GM23338 (cell line): ENCODE results near the gene AKIRIN2.

Experiments
- CREB1 ChIP-seq: fragments of 250-450 bp; sonication (Bioruptor Pico); IDR thresholded peaks from 2 replicates; pipeline ENCODE4 v1.5.0; 2020; ENCODE audit warnings: low read depth, mild to moderate bottlenecking, moderate library complexity
- EZH2 ChIP-seq: fragments of 200-600 bp; sonication (generic); IDR thresholded peaks from one replicate; pipeline ENCODE4 v1.8.0; 2017; ENCODE audit warnings: antibody characterized with exemption, mild to moderate bottlenecking, low read depth; ENCODE audit not compliant: unreplicated experiment
- EZH2phosphoT487 ChIP-seq: fragments of 200-600 bp; sonication (generic); IDR thresholded peaks from one replicate; pipeline ENCODE4 v1.8.1; 2018; ENCODE audit warnings: antibody characterized with exemption; ENCODE audit not compliant: unreplicated experiment
- JUNB ChIP-seq: IDR thresholded peaks from one replicate; pipeline ENCODE4 v1.6.1; 2016; ENCODE audit warnings: antibody characterized with exemption; ENCODE audit not compliant: unreplicated experiment
- NANOG ChIP-seq: IDR thresholded peaks from 2 replicates; pipeline ENCODE4 v1.6.1; 2016; ENCODE audit warnings: antibody characterized with exemption, borderline replicate concordance
- POLR2AphosphoS5 ChIP-seq: IDR thresholded peaks from 2 replicates; pipeline ENCODE4 v1.6.1; 2016; ENCODE audit warnings: antibody characterized with exemption, low read depth
- STAT1 ChIP-seq: IDR thresholded peaks from one replicate; pipeline ENCODE4 v1.6.1; 2016; ENCODE audit warnings: antibody characterized with exemption; ENCODE audit not compliant: unreplicated experiment
- ZNF114 ChIP-seq: fragments of 250-450 bp; sonication (Bioruptor Pico); IDR thresholded peaks from 2 replicates; pipeline ENCODE4 v1.5.0; 2020; ENCODE audit warnings: mild to moderate bottlenecking, moderate library complexity
- TF ChIP-seq, protein P1 (sequence below), 2 experiments: fragments of 200-600 bp in 1 of 2; sonication (generic) in 1 of 2; conservative IDR thresholded peaks; 2 replicates each; pipeline versions ENCODE4 v1.5.1 to v1.6.1; 2016 to 2017; ENCODE audit warnings: antibody characterized with exemption in 2 of 2, low read depth in 2 of 2, mild to moderate bottlenecking in 2 of 2, moderate library complexity in 1 of 2
- TF ChIP-seq, protein P2 (sequence below): IDR thresholded peaks from one replicate; pipeline ENCODE4 v1.6.1; 2018; ENCODE audit warnings: antibody characterized with exemption; ENCODE audit not compliant: unreplicated experiment
- TF ChIP-seq, protein P3 (sequence below): IDR thresholded peaks from 2 replicates; pipeline ENCODE4 v1.6.1; 2016; ENCODE audit warnings: antibody characterized with exemption
- TF ChIP-seq, protein P4 (sequence below): fragments of 250-450 bp; sonication (Bioruptor Pico); IDR thresholded peaks from 2 replicates; pipeline ENCODE4 v1.5.0; 2020; ENCODE audit warnings: mild to moderate bottlenecking, moderate library complexity

DNA sequence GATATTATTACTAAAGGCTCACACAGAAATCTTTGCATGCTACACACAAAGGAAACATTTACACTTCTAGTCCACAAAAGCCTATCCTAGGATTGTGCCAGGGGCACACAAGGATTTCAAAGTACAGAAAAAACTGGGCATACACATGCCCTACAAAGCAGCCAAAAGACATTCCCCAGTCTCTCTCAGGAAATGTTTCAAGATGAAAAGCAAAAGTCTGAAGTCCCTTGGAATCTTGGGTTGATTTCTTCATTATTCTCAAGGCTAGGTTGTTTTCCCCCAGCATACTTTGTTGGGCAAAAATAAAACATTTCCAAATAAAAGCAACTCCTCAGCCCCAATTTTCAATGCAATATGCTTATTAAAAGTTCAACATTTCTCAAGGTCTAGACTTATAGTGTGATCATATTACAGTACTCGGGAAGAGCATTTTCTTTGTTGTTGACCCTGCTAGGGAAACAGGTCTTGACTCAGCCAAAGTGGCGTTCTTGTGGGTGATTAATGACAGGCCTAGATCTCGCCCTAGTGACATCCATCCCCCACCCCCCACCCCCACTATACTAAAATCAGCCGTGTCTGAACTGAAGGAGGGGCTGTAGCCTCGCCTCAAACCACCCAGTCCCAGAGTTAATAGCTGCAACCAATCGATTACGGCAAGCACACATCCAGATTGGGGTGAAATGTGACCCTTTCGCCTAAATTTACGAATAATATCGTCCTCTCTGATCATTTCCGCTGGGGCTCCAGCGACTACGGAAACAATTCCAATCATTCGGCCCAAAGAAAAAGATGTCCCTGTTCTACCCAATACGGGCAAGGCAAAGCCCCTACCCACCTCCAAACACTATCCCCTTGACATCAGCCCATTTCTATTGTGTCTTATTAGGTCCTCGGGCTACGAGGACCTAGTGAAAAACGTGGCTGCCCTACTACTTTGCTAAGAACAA is 1.4 kb downstream of the AKIRIN2 start:
- TF ChIP-seq NANOG (no peak), POLR2AphosphoS5 (no peak), EZH2 (no peak), EZH2phosphoT487 (no peak), STAT1 (no peak), CREB1 (CRISPR knock-in tag) (no peak), ZNF114 (no peak), JUNB (no peak)
- TF ChIP-seq, protein P1, sequence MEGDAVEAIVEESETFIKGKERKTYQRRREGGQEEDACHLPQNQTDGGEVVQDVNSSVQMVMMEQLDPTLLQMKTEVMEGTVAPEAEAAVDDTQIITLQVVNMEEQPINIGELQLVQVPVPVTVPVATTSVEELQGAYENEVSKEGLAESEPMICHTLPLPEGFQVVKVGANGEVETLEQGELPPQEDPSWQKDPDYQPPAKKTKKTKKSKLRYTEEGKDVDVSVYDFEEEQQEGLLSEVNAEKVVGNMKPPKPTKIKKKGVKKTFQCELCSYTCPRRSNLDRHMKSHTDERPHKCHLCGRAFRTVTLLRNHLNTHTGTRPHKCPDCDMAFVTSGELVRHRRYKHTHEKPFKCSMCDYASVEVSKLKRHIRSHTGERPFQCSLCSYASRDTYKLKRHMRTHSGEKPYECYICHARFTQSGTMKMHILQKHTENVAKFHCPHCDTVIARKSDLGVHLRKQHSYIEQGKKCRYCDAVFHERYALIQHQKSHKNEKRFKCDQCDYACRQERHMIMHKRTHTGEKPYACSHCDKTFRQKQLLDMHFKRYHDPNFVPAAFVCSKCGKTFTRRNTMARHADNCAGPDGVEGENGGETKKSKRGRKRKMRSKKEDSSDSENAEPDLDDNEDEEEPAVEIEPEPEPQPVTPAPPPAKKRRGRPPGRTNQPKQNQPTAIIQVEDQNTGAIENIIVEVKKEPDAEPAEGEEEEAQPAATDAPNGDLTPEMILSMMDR (conservative IDR thresholded peaks at IDR 0.05; ENCODE audit: low read depth in 2 of 2): no peak
- TF ChIP-seq, protein P2, sequence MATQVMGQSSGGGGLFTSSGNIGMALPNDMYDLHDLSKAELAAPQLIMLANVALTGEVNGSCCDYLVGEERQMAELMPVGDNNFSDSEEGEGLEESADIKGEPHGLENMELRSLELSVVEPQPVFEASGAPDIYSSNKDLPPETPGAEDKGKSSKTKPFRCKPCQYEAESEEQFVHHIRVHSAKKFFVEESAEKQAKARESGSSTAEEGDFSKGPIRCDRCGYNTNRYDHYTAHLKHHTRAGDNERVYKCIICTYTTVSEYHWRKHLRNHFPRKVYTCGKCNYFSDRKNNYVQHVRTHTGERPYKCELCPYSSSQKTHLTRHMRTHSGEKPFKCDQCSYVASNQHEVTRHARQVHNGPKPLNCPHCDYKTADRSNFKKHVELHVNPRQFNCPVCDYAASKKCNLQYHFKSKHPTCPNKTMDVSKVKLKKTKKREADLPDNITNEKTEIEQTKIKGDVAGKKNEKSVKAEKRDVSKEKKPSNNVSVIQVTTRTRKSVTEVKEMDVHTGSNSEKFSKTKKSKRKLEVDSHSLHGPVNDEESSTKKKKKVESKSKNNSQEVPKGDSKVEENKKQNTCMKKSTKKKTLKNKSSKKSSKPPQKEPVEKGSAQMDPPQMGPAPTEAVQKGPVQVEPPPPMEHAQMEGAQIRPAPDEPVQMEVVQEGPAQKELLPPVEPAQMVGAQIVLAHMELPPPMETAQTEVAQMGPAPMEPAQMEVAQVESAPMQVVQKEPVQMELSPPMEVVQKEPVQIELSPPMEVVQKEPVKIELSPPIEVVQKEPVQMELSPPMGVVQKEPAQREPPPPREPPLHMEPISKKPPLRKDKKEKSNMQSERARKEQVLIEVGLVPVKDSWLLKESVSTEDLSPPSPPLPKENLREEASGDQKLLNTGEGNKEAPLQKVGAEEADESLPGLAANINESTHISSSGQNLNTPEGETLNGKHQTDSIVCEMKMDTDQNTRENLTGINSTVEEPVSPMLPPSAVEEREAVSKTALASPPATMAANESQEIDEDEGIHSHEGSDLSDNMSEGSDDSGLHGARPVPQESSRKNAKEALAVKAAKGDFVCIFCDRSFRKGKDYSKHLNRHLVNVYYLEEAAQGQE: no peak
- TF ChIP-seq, protein P3, sequence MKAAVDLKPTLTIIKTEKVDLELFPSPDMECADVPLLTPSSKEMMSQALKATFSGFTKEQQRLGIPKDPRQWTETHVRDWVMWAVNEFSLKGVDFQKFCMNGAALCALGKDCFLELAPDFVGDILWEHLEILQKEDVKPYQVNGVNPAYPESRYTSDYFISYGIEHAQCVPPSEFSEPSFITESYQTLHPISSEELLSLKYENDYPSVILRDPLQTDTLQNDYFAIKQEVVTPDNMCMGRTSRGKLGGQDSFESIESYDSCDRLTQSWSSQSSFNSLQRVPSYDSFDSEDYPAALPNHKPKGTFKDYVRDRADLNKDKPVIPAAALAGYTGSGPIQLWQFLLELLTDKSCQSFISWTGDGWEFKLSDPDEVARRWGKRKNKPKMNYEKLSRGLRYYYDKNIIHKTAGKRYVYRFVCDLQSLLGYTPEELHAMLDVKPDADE: no peak
- TF ChIP-seq, protein P4, sequence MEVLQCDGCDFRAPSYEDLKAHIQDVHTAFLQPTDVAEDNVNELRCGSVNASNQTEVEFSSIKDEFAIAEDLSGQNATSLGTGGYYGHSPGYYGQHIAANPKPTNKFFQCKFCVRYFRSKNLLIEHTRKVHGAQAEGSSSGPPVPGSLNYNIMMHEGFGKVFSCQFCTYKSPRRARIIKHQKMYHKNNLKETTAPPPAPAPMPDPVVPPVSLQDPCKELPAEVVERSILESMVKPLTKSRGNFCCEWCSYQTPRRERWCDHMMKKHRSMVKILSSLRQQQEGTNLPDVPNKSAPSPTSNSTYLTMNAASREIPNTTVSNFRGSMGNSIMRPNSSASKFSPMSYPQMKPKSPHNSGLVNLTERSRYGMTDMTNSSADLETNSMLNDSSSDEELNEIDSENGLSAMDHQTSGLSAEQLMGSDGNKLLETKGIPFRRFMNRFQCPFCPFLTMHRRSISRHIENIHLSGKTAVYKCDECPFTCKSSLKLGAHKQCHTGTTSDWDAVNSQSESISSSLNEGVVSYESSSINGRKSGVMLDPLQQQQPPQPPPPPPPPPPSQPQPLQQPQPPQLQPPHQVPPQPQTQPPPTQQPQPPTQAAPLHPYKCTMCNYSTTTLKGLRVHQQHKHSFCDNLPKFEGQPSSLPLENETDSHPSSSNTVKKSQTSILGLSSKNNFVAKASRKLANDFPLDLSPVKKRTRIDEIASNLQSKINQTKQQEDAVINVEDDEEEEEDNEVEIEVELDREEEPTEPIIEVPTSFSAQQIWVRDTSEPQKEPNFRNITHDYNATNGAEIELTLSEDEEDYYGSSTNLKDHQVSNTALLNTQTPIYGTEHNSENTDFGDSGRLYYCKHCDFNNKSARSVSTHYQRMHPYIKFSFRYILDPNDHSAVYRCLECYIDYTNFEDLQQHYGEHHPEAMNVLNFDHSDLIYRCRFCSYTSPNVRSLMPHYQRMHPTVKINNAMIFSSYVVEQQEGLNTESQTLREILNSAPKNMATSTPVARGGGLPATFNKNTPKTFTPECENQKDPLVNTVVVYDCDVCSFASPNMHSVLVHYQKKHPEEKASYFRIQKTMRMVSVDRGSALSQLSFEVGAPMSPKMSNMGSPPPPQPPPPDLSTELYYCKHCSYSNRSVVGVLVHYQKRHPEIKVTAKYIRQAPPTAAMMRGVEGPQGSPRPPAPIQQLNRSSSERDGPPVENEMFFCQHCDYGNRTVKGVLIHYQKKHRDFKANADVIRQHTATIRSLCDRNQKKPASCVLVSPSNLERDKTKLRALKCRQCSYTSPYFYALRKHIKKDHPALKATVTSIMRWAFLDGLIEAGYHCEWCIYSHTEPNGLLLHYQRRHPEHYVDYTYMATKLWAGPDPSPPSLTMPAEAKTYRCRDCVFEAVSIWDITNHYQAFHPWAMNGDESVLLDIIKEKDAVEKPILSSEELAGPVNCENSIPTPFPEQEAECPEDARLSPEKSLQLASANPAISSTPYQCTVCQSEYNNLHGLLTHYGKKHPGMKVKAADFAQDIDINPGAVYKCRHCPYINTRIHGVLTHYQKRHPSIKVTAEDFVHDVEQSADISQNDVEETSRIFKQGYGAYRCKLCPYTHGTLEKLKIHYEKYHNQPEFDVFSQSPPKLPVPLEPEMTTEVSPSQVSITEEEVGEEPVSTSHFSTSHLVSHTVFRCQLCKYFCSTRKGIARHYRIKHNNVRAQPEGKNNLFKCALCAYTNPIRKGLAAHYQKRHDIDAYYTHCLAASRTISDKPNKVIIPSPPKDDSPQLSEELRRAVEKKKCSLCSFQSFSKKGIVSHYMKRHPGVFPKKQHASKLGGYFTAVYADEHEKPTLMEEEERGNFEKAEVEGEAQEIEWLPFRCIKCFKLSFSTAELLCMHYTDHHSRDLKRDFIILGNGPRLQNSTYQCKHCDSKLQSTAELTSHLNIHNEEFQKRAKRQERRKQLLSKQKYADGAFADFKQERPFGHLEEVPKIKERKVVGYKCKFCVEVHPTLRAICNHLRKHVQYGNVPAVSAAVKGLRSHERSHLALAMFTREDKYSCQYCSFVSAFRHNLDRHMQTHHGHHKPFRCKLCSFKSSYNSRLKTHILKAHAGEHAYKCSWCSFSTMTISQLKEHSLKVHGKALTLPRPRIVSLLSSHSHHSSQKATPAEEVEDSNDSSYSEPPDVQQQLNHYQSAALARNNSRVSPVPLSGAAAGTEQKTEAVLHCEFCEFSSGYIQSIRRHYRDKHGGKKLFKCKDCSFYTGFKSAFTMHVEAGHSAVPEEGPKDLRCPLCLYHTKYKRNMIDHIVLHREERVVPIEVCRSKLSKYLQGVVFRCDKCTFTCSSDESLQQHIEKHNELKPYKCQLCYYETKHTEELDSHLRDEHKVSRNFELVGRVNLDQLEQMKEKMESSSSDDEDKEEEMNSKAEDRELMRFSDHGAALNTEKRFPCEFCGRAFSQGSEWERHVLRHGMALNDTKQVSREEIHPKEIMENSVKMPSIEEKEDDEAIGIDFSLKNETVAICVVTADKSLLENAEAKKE: no peak
